Smooth muscle cell (in vitro differentiated cells): Measurements from ENCODE around the gene OXNAD1. TPM values are rescaled to one million over a fixed set of nuclear protein-coding genes. Genes with fewer than 3 reads are reported as not detected.

Experiments
- DNase-seq: peaks from one replicate; lab custom pipeline; 2025; ENCODE audit not compliant: unreplicated experiment; lab: John Stamatoyannopoulos, UW
- H2AFZ ChIP-seq: fragments of 200-600 bp; sonication (generic); 2 replicates; pipeline ENCODE4 v1.6.0; 2016; ENCODE audit warnings: antibody characterized with exemption, low read depth, mild to moderate bottlenecking
- H3F3A ChIP-seq: fragments of 200-600 bp; sonication (generic); 2 replicates; pipeline ENCODE4 v1.6.0; 2017; ENCODE audit warnings: antibody characterized with exemption, low read depth
- H3K27ac ChIP-seq: fragments of 200-600 bp; sonication (generic); 2 replicates; pipeline ENCODE4 v1.5.1; 2016; ENCODE audit warnings: low read depth, mild to moderate bottlenecking
- H3K27me3 ChIP-seq: fragments of 200-600 bp; sonication (generic); 2 replicates; pipeline ENCODE4 v1.6.1; 2016; ENCODE audit warnings: low read depth, mild to moderate bottlenecking
- H3K36me3 ChIP-seq: fragments of 200-600 bp; sonication (generic); 2 replicates; pipeline ENCODE4 v1.5.1; 2016; ENCODE audit warnings: low read depth
- H3K4me1 ChIP-seq: fragments of 200-600 bp; sonication (generic); 2 replicates; pipeline ENCODE4 v1.5.1; 2016; ENCODE audit warnings: low read depth
- H3K4me2 ChIP-seq: fragments of 200-600 bp; sonication (generic); 2 replicates; pipeline ENCODE4 v1.6.0; 2016; ENCODE audit warnings: mild to moderate bottlenecking
- H3K4me3 ChIP-seq: fragments of 200-600 bp; sonication (generic); 2 replicates; pipeline ENCODE4 v1.5.1; 2016; ENCODE audit warnings: mild to moderate bottlenecking
- H3K79me2 ChIP-seq: fragments of 200-600 bp; sonication (generic); 2 replicates; pipeline ENCODE4 v1.6.0; 2016; ENCODE audit warnings: low read depth, mild to moderate bottlenecking
- H3K9ac ChIP-seq: fragments of 200-600 bp; sonication (generic); 2 replicates; pipeline ENCODE4 v1.6.0; 2016; ENCODE audit warnings: low read depth
- H3K9me3 ChIP-seq: fragments of 200-600 bp; sonication (generic); replicated peaks from 2 replicates; pipeline ENCODE4 v1.5.1; 2016; ENCODE audit warnings: low read depth
- H4K20me1 ChIP-seq: fragments of 200-600 bp; sonication (generic); 2 replicates; pipeline ENCODE4 v1.6.0; 2016; ENCODE audit warnings: low read depth
- WGBS: methylation state at CpG from one replicate; pipeline ENCODE4 v1.1.7; 2016; ENCODE audit warnings: low lambda C conversion rate; 5-methylcytosine and 5-hydroxymethylcytosine counted together
- polyA plus RNA-seq: library from polyadenylated mRNA; unstranded; fragments of >200 nt; fragmentation: Nextera tagmentation; extraction: Ambion mirVana; gene quantifications from 2 replicates; pipeline ENCODE4 v1.2.1, GENCODE V29; 2016
- total RNA-seq: library from RNA; depleted of rRNA; stranded (reverse); fragments of >200 nt; gene quantifications from 2 replicates; pipeline ENCODE4 v1.2.3, GENCODE V29; 2014
- TF ChIP-seq, protein P1 (sequence below): fragments of 200-600 bp; sonication (generic); IDR thresholded peaks from 2 replicates; pipeline ENCODE4 v1.5.1; 2017; ENCODE audit warnings: borderline replicate concordance, mild to moderate bottlenecking, antibody characterized with exemption; ENCODE audit not compliant: insufficient read depth, poor library complexity, severe bottlenecking

Gene OXNAD1
- total and polyA plus RNA-seq, 2 experiments from 2014 or later = 12.4 to 15.7 TPM

GRCh38 chr3:16329036-16329825 is 64.2 kb downstream of the OXNAD1 start:
- H3K4me1 ChIP-seq = peaks cover 12% of the 10 kb centered on the region
- no peaks in the 10 kb centered on the region for H3K79me2 ChIP-seq
- H3K36me3 ChIP-seq = peaks cover 18% of the 10 kb centered on the region
- no peaks in the 10 kb centered on the region for H3K27me3 ChIP-seq
- no peak overlapping the region for H3K27ac ChIP-seq
- no peaks in the 10 kb centered on the region for H3K9me3 ChIP-seq
- TF ChIP-seq, protein P1, sequence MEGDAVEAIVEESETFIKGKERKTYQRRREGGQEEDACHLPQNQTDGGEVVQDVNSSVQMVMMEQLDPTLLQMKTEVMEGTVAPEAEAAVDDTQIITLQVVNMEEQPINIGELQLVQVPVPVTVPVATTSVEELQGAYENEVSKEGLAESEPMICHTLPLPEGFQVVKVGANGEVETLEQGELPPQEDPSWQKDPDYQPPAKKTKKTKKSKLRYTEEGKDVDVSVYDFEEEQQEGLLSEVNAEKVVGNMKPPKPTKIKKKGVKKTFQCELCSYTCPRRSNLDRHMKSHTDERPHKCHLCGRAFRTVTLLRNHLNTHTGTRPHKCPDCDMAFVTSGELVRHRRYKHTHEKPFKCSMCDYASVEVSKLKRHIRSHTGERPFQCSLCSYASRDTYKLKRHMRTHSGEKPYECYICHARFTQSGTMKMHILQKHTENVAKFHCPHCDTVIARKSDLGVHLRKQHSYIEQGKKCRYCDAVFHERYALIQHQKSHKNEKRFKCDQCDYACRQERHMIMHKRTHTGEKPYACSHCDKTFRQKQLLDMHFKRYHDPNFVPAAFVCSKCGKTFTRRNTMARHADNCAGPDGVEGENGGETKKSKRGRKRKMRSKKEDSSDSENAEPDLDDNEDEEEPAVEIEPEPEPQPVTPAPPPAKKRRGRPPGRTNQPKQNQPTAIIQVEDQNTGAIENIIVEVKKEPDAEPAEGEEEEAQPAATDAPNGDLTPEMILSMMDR = no peak
- H3K9ac ChIP-seq = no peak overlapping the region
- no peaks in the 10 kb centered on the region for H4K20me1 ChIP-seq
- no peak overlapping the region for H3K4me3 ChIP-seq
- no peak overlapping the region for H2AFZ ChIP-seq
- DNase-seq = no peak
- H3F3A ChIP-seq = no peaks in the 10 kb centered on the region
- WGBS = 89% methylated on average over 15 of the region's 15 CpGs
- no peak overlapping the region for H3K4me2 ChIP-seq

DNA sequence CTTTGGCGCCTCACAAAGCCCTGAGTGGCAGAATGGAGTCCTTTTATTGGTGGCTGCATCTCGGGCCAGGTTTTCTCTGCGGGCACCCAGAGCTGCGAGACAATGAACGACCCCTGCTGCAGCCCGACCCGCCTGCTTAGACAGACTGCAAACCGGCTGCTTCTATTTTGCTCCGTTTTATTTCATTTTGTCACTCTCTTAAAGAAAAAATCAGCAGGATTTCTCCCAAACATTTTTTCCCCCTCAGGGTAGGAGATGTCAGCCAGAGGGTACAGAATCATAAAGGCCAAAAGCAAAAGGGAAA is 64.8 kb downstream of the OXNAD1 start:
- Histone ChIP-seq H3K9ac (no peak overlapping the region), H2AFZ (no peak overlapping the region), H4K20me1 (no peaks in the 10 kb centered on the region), H3K27me3 (no peaks in the 10 kb centered on the region), H3K27ac (no peak overlapping the region), H3K4me1 (peaks cover 12% of the 10 kb centered on the region), H3K36me3 (peaks cover 18% of the 10 kb centered on the region), H3K4me2 (no peak overlapping the region), H3K9me3 (no peaks in the 10 kb centered on the region), H3K4me3 (no peak overlapping the region), H3F3A (no peaks in the 10 kb centered on the region), H3K79me2 (no peaks in the 10 kb centered on the region)
- WGBS = 94% methylated on average over 9 of the region's 9 CpGs
- no peak for DNase-seq
- TF ChIP-seq, protein P1 = no peak

DNA sequence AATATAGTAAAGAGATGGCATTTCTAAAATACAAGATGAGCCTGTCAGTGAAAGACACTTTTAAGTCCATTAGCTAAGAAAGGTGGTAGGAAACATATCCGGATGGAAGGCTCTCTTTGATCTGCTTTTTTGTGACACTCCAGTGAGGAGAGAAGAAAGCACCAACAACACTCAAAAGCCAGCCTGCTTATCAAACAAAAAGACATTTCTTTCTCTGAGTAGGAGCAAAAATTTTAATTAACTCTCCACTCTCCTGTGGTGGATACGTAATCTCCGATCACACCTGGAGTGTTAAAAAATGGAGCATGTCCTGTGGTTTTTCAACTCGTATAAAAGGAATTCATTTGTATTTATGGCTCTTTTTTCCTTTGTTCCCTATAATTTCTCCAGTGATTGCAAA is 65.3 kb downstream of the OXNAD1 start:
- Histone ChIP-seq H3K9me3 (no peaks in the 10 kb centered on the region), H3K4me3 (no peak overlapping the region), H3K36me3 (peaks cover 18% of the 10 kb centered on the region), H3K27ac (no peak overlapping the region), H3K27me3 (no peaks in the 10 kb centered on the region), H3K4me1 (peaks cover 12% of the 10 kb centered on the region), H2AFZ (no peak overlapping the region), H3F3A (no peaks in the 10 kb centered on the region), H3K4me2 (no peak overlapping the region), H3K79me2 (no peaks in the 10 kb centered on the region), H4K20me1 (no peaks in the 10 kb centered on the region), H3K9ac (no peak overlapping the region)
- WGBS = 95% methylated on average over 4 of the region's 4 CpGs
- DNase-seq = no peak
- TF ChIP-seq, protein P1 = no peak

GRCh38 chr3:16331319-16331883 is 66.4 kb downstream of the OXNAD1 start:
- Histone ChIP-seq H3F3A (no peaks in the 10 kb centered on the region), H3K79me2 (no peaks in the 10 kb centered on the region), H3K4me2 (no peak overlapping the region), H3K27ac (no peak overlapping the region), H3K4me1 (peaks cover 12% of the 10 kb centered on the region), H3K4me3 (no peak overlapping the region), H2AFZ (no peak overlapping the region), H3K36me3 (peaks cover 18% of the 10 kb centered on the region), H3K9ac (no peak overlapping the region), H3K27me3 (no peaks in the 10 kb centered on the region), H3K9me3 (no peaks in the 10 kb centered on the region), H4K20me1 (no peaks in the 10 kb centered on the region)
- WGBS = 97% methylated on average over 3 of the region's 3 CpGs
- TF ChIP-seq, protein P1 = no peak
- DNase-seq = no peak
